ENCODE measurements around the gene VWCE.
A peak's percentile ranks its signal among the peaks of the same experiment; 100 is the strongest.

GRCh38 chr11:61333550-61334433 lies 38.7 kb upstream of the VWCE start:
- TF ChIP-seq CTCF (IDR thresholded peaks at IDR 0.05; ENCODE audit: poor library complexity, severe bottlenecking) (no peak), REST (IDR thresholded peaks at IDR 0.05; ENCODE audit: borderline replicate concordance) (no peak), POLR2AphosphoS5 (IDR thresholded peaks at IDR 0.05) (no peak), EZH2 (IDR thresholded peaks at IDR 0.05; ENCODE audit: borderline replicate concordance, insufficient read depth, low read length, poor library complexity, severe bottlenecking) (no peak), MXI1 (conservative IDR thresholded peaks at IDR 0.05; ENCODE audit: poor library complexity, severe bottlenecking) (no peak), EP300 (conservative IDR thresholded peaks at IDR 0.05; ENCODE audit: poor library complexity, severe bottlenecking) (no peak), SMC3 (conservative IDR thresholded peaks at IDR 0.05; ENCODE audit: poor library complexity) (peak; percentile 0), TAF1 (IDR thresholded peaks at IDR 0.05; ENCODE audit: low read depth) (no peak), RAD21 (conservative IDR thresholded peaks at IDR 0.05) (no peak)

Data from neural cell (in vitro differentiated cells).